ENCODE measurements around the gene ABLIM2. TPM values are rescaled to one million over a fixed set of nuclear protein-coding genes. Genes with fewer than 3 reads are reported as not detected.
"Not testable (repeated sequence)": the region's sequence is repeated elsewhere in the genome, so short reads cannot be mapped to it uniquely, and the experiment has no call there.

Gene ABLIM2
- total RNA-seq, 4 donors from 2014 or later, result 9.2 to 24.0 (median 12.3) TPM

GRCh38 chr4:7950301-7951092, 208.1 kb downstream of the ABLIM2 start:
- Histone ChIP-seq H3K4me1 (no peaks in the 10 kb centered on the region), H3K4me3 (replicated peaks in 1 of 3) (no peak overlapping the region), H3K36me3 (no peaks in the 10 kb centered on the region), H3K27me3 (no peaks in the 10 kb centered on the region), H3K9me3 (no peaks in the 10 kb centered on the region), H3K27ac (no peak overlapping the region)
- no peak for DNase-seq
- 88 to 91% methylated on average over 17 to 18 of the region's 18 CpGs for WGBS, 2 donors
- no peak for TF ChIP-seq POLR2A (IDR thresholded peaks at IDR 0.05)
- TF ChIP-seq CTCF (IDR thresholded peaks at IDR 0.05), result no peak
- intact Hi-C loops (cut with DNase I), result no loop called here

GRCh38 chr4:7949759-7950158, 208.9 kb downstream of the ABLIM2 start:
- Histone ChIP-seq H3K27ac (no peak overlapping the region), H3K4me1 (no peaks in the 10 kb centered on the region), H3K27me3 (no peaks in the 10 kb centered on the region), H3K9me3 (no peaks in the 10 kb centered on the region), H3K36me3 (no peaks in the 10 kb centered on the region), H3K4me3 (replicated peaks in 1 of 3) (no peak overlapping the region)
- no peak for DNase-seq
- 68 to 74% methylated on average over 4 of the region's 4 CpGs for WGBS, 2 donors
- TF ChIP-seq POLR2A (IDR thresholded peaks at IDR 0.05), result no peak
- no peak for TF ChIP-seq CTCF (IDR thresholded peaks at IDR 0.05)
- intact Hi-C loops (cut with DNase I), result no loop called here

GRCh38 chr4:7947927-7948326, 210.7 kb downstream of the ABLIM2 start:
- 82 to 84% methylated on average over 4 of the region's 4 CpGs for WGBS, 2 donors
- Histone ChIP-seq H3K27me3 (no peaks in the 10 kb centered on the region), H3K4me3 (replicated peaks in 1 of 3) (no peak overlapping the region), H3K9me3 (no peaks in the 10 kb centered on the region), H3K27ac (no peak overlapping the region), H3K4me1 (peaks cover 0 to under 1% of the 10 kb centered on the region in 2 donors), H3K36me3 (no peaks in the 10 kb centered on the region)
- TF ChIP-seq POLR2A (IDR thresholded peaks at IDR 0.05) (no peak), CTCF (IDR thresholded peaks at IDR 0.05) (no peak)
- intact Hi-C loops (cut with DNase I), result no loop called here
- no peak for DNase-seq

- TF ChIP-seq CTCF (IDR thresholded peaks at IDR 0.05) (no peak), POLR2A (IDR thresholded peaks at IDR 0.05) (no peak)
- Histone ChIP-seq H3K4me3 (replicated peaks in 1 of 3) (no peak overlapping the region), H3K9me3 (no peaks in the 10 kb centered on the region), H3K27me3 (no peaks in the 10 kb centered on the region), H3K36me3 (no peaks in the 10 kb centered on the region), H3K4me1 (peaks cover 4 to 19% of the 10 kb centered on the region in 2 donors), H3K27ac (no peak overlapping the region)
- 78 to 85% methylated on average over 14 of the region's 14 CpGs for WGBS, 2 donors
- no peak for DNase-seq
- intact Hi-C loops (cut with DNase I), result no loop called here
Measured at GRCh38 chr4:7945709-7946380, 212.8 kb downstream of the ABLIM2 start.

- Histone ChIP-seq H3K4me3 (replicated peaks in 1 of 3) (no peak overlapping the region), H3K9me3 (no peaks in the 10 kb centered on the region), H3K4me1 (peaks cover 6 to 30% of the 10 kb centered on the region in 2 donors), H3K27ac (no peak overlapping the region), H3K36me3 (no peaks in the 10 kb centered on the region), H3K27me3 (no peaks in the 10 kb centered on the region)
- DNase-seq, result no peak
- intact Hi-C loops (cut with DNase I), result no loop called here
- no peak for TF ChIP-seq POLR2A (IDR thresholded peaks at IDR 0.05)
- no peak for TF ChIP-seq CTCF (IDR thresholded peaks at IDR 0.05)
- WGBS, 2 donors, result 90% methylated on average over 5 of the region's 5 CpGs
Measured at GRCh38 chr4:7944599-7945220, 213.9 kb downstream of the ABLIM2 start.

- H3K36me3 ChIP-seq; DNase-seq; H3K9me3 ChIP-seq; intact Hi-C loops (cut with DNase I); H3K27ac ChIP-seq; H3K27me3 ChIP-seq; H3K4me3 ChIP-seq (replicated peaks in 1 of 3): not testable (repeated sequence)
- 98 to 99% methylated on average over 4 of the region's 4 CpGs for WGBS, 2 donors
- H3K4me1 ChIP-seq, result peaks cover 6 to 30% of the 10 kb centered on the region in 2 donors
Measured at GRCh38 chr4:7943688-7944087, 214.9 kb downstream of the ABLIM2 start.
